ENCODE results near the gene C10orf53.
"Not testable (repeated sequence)": the region's sequence is repeated elsewhere in the genome, so short reads cannot be mapped to it uniquely, and the experiment has no call there.

C10orf53 gene

DNA sequence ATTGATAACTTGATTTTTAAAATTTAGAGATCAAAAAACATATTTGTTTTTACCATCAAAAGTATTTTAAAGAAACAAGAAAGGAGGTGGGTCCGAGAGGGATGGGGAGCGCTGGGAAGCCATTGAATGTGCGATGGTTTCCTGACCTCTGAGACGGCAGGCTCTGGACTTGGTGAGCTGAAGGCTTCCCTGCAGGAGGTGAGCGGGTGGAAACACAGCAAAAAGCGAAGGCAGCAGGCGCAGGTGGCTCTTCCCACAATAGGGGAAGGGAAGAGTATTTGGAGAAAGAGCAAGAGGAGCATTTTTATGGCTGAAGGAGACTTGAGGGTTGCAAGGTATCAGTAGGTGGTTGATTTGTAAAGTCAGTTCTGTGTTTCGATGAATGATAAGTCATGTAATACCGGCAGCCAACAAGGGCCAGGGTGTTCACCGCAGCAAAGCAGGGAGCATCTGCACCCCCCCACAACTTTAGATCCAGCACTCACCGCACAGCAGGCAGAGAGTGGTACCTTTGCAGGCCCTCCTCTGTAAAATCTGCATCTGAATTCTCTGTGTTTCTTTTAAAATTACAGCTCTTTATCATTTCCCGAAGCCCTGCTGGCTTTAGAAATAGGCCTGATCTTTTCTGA is 10.5 kb downstream of the C10orf53 start:
- DNase-seq: no peak

DNA sequence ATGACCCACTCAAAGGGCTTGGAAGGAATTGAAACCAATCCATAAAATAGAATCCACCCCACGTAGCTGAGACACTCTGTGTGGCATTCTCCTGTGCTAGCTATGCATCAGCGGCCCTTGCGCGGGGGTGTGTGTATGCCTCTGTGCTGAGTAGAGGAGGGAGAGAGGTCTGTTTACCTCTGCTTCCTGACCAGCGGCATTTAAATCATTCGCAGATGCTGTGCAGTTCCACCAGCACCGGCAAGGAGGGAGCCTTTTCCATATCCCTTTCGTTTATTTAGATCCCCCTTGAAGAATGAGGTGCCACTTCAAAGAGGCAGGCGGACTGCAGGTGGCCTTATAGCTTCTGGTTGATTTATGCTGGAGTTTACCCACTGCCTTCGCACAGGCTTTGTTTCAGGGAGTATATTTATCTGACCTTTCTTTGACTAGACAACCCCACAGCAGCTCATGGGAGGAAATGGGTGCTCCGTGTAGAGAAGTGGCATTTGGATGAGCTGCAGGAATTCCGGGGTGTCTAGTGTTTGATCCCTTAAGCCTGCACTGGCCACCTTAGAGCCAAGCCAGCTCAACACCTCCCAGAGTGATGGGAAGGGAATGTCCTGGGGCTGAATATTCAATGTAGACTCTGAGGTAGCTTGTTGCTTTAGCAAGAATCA is 11.4 kb downstream of the C10orf53 start:
- DNase-seq: no peak

DNA sequence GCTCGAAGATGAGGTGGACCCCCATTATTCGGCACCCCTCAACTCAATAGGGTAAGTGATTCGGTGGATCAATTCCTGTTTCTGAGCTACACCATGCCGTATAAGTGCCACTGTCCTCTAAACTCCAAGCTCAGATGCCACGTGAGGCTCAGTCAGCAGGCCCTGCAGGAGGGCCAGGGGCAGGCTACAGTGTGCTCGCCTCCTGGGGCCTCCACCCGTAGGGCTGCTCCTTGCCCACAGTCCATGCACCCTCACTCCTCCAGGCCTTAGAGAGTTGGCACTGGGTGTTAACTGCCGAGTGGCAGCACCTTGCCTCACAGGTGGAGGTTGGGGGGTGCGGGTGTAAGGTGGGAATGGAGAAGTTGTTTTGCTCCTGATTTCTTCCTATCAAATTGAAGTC is 12.1 kb downstream of the C10orf53 start:
- no peak for DNase-seq

DNA sequence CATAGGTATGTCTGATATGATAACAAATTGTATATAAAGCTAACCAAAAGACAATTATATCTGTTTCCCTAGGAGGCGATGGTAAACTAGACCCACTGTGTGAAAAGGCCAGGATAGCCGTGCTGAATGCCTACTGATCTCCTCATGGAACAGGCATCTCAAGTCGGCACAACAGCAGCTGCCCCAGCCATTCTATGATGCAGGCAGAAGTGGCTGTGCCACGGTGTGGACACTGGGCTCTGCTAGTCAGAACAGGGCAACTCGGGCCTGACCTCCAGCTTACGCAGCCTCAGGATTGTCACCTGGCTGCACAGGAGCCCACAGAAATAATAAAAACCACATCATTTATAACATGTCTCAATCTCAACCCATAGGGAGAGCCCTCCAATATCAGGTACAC is 15.0 kb downstream of the C10orf53 start:
- no peak for DNase-seq

DNA sequence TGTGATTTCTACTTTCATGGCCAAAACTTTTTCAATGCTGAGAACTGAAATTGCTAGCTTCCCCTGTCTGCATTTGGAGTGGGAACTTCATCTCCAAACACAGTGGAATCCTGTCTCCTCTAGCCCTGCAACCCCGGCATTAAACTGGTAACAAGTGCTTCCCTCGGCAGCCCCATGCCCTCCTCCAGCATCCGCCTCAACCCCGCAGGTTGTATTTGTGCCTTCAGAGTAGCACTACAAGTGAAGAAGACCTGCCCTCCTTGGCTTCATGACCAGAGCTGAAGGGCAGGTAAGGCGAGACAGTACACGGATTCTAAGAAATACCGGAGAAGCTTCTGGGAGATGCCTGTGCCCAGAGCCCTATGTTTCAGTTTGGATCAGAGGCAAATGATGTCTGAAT is 16.9 kb downstream of the C10orf53 start:
- DNase-seq: no peak

DNA sequence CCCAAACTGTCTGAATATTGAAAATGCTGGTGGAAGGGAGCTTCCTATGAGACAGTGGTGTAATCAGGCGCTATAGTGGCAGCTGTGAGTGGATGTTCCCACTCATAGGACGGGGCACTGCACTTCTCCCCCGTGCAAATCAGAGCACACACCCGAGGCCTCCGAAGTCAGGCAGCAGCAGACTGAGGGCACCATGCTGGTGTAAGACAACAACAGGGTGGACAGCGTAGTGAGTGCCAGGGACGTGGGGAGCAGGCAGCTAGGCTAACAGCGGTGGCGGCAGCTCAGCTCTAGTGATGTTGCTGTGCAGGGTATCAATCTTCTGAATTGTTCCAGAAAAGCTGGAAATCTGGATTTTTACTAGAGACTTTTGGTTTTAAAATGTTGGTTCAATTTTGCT is 19.2 kb downstream of the C10orf53 start:
- no peak for DNase-seq

DNA sequence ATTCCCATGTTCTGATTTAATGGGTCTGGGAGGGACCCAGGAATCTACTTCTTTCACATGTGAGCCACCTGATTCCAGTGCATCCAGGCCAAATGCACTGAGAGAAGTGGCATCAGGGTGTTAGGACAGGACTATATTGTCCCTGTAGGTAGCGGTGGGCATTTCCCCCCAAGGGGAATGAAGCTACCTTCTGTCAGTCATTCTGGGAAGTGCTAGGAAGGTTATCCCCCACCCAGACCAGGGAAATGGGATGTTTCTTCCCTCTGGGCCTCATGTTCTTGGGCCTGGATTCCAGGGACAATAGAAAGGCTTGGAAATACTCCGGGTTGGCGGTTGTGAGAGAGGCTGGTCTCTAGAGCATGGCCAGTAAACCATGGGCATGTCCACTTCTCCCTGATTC is 20.8 kb downstream of the C10orf53 start:
- DNase-seq: no peak

DNA sequence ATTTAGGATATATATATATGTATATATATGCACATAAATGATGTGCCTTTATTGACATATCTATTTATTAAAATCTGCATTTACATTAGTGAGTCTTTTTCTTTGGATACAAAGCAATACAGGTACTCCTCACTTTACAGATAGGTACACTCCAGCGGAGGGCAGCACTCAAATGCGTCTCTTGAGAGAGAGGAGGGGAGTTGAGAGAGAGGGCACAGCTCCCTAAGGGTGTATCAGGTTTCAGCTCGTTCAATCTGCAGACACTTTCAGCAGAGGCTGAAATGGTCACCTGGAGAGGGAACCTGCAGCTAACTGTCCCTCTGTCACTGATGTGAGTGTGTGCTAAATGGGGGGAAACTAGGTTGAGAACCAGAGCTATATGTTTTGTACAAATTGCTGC is 21.5 kb downstream of the C10orf53 start:
- peak; percentile 49 for DNase-seq

DNA sequence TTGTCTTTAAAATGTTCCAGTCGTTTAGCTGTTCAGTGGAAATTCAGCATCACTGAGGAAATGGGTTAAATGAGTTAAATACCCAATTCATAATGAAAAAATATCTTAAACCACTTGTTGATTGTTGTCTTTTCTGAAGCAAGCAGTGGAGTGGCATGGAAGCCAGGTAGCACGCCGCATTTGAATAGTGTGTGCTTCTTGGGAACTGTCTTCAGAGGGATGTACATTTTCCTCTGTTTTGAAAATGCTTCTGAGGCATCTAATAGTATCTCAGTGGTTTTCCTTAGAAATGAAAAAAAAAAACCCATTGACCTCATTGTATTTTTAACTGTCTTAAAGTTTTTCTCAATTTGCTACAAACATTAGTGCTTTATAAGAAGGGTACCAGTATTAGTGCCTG is 28.1 kb downstream of the C10orf53 start:
- DNase-seq: no peak

DNA sequence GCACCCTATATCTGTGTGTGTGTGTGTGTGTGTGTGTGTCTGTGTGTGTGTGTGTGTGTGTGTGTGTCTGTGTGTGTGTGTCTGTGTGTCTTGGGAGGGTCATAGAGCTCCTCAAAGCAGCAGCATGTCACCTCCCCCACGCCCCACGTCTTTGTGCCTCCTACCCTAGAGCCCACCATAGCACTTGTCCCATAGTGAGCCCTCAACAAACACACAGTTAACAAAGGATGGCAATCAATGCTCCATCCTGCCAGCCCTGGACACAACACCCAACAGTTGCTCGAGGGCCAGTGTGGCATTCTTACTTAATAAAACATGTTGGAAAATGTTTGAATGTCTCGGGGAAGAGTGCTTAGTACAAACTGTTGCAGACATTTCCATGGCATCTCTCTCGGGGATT is 30.5 kb downstream of the C10orf53 start:
- DNase-seq: no peak

DNA sequence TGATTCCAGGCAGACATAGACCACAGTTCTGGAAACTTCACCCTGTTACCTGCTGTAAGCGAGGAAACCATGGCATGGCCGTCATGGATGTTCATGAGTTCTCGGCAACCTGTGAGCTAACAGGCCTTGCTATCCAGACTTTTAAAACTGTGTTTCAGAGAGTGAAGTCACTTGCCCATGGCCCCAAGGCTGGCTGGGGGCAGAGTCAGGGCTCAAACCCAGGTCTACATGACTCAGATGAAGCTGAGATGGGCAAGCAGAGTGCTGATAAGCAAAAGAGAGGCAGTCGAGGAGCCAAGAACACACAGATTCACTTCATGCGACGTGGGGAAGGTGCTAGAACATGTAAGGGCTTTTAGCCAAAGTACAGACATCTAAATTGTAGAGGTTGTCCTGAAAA is 31.5 kb downstream of the C10orf53 start:
- no peak for DNase-seq

DNA sequence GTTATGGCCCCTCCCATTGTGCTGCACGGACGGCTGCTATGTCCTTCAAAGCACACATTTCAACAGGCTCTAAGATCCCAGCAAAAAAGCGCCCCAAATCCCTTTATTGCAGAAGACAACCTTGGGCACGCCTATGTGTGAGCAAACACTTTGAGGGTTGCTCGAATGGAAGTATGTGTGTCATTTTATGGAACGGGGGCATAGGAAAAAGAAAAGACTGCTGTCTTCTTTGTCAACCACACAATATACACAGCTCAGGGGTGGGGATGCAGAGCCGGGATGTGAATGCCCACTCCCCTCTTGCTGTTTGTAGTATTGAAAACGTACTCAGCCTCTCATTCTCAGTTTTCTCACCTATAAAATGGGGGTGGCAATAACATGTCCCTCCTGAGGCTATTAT is 32.0 kb downstream of the C10orf53 start:
- no peak for DNase-seq

DNA sequence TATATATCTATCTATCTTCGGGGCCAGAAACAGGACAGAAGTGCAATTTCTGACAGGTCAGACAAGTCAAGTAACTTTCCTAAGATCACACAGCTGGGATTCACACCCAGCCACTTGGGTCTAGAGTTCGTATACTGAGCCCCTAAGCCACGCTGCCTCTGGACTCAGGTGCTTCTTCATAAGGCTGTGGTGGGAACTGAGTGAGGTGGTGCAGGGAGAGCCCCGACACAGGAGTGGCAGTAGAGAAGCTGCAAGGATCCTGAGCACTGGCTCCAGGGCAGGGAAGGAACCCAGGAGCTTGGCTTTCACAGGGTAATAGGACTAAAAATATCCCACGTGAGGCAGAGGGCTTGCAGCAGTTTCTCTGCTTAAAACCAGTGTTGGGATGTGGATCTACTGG is 33.8 kb downstream of the C10orf53 start:
- no peak for DNase-seq

DNA sequence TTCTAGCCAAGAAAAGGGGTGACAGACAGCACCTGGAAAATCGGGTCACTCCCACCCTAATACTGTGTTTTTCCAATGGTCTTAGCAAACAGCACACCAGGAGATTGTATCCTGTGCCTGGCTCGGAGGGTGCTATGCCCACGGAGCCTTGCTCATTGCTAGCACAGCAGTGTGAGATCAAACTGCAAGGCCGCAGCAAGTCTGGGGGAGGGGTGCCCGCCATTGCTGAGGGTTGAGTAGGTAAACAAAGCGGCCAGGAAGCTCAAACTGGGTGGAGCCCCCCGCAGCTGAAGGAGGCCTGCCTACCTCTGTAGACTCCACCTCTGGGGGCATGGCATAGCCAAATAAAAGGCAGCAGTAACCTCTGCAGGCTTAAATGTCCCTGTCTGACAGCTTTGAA is 35.7 kb downstream of the C10orf53 start:
- DNase-seq: not testable (repeated sequence)

DNA sequence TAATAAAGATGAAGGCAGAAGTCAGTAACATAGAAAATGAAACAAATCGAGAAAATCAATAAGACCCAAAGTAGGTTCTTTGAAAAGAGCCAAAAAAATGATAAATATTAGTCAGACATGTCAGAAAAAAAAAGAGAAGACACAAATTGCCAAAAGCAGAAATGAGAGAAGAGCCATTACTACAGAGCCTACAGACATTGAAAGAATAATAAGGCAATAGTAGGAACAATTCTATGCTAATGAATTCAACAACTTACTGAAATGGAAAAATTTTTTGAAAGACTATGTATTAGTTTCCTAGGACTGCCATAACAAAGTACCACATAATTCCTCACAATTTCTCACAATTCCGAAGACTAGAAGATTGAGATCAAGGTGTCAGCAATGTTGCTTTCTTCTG is 47.1 kb downstream of the C10orf53 start:
- no peak for DNase-seq

DNA sequence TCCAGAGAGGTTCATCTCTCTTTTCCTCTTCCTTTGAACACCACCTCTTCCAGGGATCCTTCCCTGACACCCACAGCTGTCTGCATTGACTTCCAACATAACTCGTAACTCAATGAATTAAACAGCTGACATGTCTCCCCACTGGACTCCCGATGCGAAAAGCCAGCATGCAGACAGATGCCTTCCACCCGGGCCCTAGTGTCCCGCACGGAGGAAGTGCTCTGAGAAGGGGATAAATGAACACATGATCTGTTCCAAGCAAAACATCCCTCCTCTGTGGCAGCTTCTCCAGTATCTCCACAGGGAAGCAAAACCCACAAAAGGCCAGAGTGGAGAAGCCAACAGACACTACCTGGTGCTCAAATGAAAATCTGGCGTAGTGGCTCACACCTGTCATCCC is 54.4 kb downstream of the C10orf53 start:
- no peak for DNase-seq

DNA sequence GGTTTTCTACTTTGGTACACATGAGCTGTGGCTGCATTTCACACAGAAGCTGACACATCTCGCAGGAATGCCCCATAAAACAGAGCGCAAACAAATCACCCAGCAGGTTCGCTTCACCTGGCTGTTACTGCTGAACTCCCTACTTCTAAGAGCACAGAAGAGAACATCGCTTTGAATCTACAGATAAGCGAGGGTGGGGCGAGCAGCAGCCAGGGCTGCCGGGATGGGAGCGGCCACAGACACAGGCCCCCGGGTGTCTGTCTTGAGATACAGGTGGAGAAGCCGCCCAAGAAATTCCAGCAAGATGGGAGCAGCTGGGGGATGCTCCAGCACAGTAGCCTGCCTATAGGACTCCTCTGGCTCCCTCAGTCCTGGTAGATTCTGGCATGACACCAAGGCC is 55.2 kb downstream of the C10orf53 start:
- no peak for DNase-seq

DNA sequence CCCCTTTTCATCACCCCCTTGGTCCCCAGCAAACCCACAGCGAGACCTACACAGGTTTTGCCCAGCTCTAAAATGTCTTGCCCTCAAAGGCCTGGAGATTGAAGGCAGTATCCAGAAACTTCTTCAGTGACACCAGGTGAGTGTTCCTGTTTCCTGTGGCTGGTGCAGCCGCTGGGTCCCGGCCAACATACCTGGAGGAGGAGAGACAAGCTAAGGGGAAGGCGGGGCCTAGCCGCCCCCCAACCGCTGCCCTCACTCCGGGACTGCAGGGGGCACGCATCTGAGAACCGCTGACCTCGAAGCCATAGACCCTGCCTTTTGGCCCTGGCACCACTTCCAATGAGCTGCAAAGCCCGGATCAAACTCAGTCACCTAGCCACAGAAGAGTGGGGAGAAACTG is 55.7 kb downstream of the C10orf53 start:
- no peak for DNase-seq

DNA sequence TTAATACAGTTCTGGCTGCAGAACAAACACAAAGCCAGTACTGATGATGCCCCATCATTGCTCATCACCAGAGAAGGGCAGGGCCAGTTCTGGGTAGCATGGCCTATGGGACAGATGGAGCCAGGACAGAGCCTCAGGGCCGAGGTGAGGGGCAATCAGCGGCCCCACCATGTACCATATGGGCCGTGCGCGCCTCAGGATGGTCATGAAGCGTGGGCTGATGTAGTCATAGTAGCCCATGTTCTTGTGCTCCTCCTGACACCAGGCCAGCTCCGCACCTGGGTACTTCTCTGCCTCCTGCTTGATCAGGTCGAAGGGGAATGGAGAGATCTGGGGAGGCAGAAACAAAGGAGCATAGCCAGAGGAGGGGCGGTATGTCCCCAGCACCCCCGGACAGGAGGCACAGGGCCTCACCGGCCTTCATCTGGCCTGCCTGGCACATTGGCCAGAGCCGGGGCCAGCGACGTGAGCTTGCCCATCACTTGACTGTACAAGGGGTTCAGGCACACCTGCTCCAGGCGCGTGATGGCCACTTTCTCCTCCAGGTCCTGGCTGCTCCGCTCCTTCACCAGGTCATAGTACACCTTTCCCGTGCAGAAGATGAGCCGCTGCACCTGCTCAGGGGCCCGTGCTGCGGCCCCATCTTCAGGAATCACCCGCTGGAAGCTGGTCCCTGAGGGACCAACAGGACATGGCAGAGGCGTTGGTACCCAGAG is 56.6 kb downstream of the C10orf53 start:
- DNase-seq: no peak

DNA sequence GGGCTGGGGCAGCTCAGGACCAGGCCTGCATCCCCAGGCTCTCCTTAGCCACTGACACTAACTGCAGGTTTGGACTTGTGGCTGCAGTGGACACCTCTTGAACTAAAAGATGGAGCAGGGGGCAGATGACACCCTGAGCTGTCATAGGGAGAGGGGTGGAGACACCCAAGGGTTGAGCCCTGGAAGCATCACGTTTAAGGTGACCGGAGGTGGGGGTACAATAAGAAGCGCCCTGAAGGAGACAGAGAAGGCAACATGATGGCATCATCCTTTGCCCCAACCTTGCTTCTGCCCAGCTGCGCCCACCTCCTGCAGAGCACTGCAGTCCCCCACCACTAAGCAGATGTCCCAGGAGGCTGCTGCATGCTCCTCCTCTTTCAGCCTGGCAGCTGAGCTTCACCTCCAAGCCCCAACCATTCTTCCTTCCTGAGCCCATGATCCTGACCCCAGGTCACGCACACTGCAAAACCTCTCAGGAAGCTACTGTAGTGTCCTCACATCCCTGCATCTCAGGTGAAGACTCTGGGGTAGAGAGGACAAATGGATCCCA is 57.2 kb downstream of the C10orf53 start:
- DNase-seq: no peak

DNA sequence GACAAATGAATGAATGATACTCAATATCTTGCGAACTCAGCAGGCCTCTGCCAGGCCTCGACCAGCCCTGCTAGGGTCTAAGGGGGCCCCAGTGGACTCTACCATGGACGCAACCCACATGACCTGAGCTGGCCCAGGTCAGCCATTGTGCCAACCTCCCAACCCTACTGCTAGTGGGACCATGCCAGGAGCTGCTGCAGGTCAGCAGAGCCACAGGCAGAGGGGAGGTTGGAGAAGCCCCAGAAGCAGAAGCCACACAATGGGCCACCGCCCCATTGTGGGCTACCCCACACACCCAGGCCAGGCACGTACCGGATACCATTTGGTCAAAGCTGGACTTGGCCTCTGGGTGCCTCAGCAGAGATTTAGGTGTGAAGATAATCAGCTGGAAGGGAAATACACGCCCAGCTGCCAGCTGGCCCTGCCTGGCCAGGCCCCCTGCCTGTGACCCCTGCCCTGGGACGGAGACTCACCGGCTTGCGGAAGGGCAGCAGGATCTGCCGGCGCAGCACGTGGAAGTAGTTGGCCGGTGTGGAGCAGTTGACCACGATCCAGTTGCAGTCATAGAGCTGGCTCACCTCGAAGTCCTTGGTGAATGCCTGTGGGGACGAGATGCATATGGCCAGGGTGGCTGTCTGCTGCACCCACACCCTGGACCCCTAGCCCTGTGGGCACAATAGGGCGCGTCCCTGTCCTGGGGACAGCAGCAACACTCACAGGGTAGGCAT is 58.2 kb downstream of the C10orf53 start:
- DNase-seq: no peak

DNA sequence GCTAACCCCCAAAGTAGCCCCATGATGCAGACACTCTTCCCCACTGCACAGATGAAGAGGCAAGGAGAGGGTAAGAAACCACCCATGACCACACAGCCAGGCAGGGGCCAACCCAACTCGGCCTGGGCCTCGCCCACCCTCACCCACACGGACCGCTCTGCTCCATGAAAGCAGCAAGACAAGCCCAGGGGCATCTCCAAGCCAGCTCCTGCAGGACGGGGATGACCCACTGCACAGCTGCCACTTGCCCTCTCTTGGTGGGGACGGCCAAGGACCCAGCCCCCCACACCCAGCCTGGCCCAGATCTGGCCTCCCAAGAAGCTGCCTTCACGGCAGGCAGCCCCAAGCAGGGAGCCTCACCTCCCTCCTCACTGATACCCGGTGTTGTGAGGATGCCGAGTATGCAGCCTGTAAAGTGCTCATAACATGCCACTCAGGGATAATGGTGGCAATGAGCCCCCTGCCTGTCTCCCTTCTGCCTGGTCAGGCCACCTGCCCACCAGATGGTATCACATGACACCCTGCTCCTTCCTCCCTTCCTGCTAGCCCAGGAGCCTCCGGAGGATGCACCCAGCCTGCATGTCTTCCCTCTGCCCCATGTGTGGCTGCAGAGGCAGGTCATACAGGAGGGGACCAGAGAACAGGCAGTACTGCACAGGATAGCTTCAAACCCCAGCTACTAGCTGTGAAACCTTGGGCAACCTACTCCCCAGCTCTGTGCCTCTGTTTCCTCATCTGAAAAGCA is 59.3 kb downstream of the C10orf53 start:
- no peak for DNase-seq

DNA sequence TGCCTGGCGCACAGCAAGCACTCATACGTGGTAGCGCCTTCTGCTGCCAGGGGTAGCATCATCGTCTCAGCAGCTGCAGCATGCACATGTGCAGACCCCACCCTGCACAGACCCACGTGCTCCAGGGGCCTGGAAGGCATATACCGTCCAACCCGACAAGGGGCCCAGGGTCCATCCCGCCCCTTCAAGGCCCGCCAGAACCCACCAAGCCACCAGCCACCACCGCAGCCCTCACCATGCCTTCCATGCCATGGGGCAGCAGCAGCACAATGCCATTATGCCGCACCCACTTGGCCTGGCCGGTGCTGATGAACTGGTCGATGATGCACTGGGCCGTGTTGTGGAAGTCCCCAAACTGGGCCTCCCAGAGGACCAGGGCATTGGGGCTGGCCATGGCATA is 60.0 kb downstream of the C10orf53 start:
- DNase-seq: no peak

Measured in DMS153 (cell line).